ENCODE measurements around the gene AMIGO3.

DNA sequence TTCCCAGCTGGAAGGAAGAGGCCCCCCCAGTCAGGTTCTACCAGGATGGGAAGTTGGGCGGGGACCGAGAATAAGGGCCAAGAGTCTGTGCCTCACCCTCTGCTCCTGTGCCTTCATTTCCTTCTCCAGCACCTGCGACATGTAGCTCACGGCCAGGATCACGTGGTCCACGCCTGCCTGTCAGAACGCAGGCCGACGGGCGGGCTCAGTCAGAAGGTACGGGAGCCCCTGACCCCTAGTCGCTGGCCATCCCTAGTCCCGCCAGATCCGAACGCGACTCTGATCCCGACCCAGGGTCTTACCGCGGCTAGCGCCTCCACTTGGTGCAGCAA lies 3.8 kb upstream of the AMIGO3 start:
- TF ChIP-seq, protein P1, sequence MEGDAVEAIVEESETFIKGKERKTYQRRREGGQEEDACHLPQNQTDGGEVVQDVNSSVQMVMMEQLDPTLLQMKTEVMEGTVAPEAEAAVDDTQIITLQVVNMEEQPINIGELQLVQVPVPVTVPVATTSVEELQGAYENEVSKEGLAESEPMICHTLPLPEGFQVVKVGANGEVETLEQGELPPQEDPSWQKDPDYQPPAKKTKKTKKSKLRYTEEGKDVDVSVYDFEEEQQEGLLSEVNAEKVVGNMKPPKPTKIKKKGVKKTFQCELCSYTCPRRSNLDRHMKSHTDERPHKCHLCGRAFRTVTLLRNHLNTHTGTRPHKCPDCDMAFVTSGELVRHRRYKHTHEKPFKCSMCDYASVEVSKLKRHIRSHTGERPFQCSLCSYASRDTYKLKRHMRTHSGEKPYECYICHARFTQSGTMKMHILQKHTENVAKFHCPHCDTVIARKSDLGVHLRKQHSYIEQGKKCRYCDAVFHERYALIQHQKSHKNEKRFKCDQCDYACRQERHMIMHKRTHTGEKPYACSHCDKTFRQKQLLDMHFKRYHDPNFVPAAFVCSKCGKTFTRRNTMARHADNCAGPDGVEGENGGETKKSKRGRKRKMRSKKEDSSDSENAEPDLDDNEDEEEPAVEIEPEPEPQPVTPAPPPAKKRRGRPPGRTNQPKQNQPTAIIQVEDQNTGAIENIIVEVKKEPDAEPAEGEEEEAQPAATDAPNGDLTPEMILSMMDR (conservative IDR thresholded peaks at IDR 0.05) = no peak
- TF ChIP-seq EZH2 (IDR thresholded peaks at IDR 0.05; ENCODE audit: low read depth) = no peak
